ENCODE results near the gene PHF11.

The PHF11 gene

DNA sequence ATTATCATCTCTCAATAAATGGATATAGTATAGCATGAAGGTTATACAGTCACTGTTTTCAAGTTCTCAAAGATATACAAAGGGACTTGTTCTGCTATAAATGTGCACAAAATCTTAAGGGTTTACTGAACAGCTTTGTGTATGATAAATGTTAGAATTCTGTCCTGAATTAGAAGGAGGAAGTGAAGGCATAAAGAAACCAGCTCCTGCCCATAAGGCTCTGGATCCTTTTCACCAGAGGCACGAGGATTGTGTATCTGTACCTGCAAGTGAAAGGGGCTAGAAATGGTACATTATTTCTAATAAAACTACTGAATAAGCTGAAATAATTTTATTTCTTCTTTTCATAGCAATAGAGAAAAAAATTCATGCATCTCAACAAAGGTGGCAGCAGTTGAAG lies 32.4 kb downstream of the PHF11 start:
- TF ChIP-seq CTCF (IDR thresholded peaks at IDR 0.05; ENCODE audit: control insufficient read depth, insufficient read depth, low read depth, low read length, missing control alignments), result no peak
- DNase-seq (ENCODE audit: low read depth), result no peak
- no peak overlapping the region for H3K4me3 ChIP-seq (ENCODE audit: control insufficient read depth, low read depth, low read length)

GRCh38 chr13:49530457-49530856 lies 34.7 kb downstream of the PHF11 start:
- DNase-seq (ENCODE audit: low read depth), result no peak
- no peak for TF ChIP-seq CTCF (IDR thresholded peaks at IDR 0.05; ENCODE audit: control insufficient read depth, insufficient read depth, low read depth, low read length, missing control alignments)
- no peak overlapping the region for H3K4me3 ChIP-seq (ENCODE audit: control insufficient read depth, low read depth, low read length)

DNA sequence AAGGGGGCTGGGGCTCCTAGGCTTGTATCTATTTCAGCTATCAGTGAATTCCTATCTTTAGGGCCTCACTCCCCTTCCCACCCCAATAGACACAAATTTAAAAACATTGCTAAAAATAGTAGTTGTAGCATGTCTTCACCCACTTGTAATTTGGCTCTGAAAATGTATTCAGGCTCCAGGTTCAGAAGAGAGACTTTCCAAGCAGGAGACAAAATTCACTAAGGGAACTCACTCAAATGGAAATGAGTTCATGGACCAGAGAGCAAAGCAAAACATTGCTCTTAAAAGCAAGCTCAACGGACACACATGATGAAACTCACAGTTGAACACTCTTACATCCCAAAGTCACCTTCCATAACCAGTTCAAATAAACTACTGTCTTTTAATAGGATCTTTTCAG lies 36.8 kb downstream of the PHF11 start:
- no peak overlapping the region for H3K4me3 ChIP-seq (ENCODE audit: control insufficient read depth, low read depth, low read length)

GRCh38 chr13:49533011-49533410 lies 37.3 kb downstream of the PHF11 start:
- no peak for TF ChIP-seq CTCF (IDR thresholded peaks at IDR 0.05; ENCODE audit: control insufficient read depth, insufficient read depth, low read depth, low read length, missing control alignments)
- no peak for DNase-seq (ENCODE audit: low read depth)

More for the DNA sequence above, 36.8 kb downstream of the PHF11 start:
- DNase-seq (ENCODE audit: low read depth), result no peak
- no peak for TF ChIP-seq CTCF (IDR thresholded peaks at IDR 0.05; ENCODE audit: control insufficient read depth, insufficient read depth, low read depth, low read length, missing control alignments)

GRCh38 chr13:49533591-49534269 lies 38.0 kb downstream of the PHF11 start:
- TF ChIP-seq CTCF (IDR thresholded peaks at IDR 0.05; ENCODE audit: control insufficient read depth, insufficient read depth, low read depth, low read length, missing control alignments), result no peak
- DNase-seq (ENCODE audit: low read depth), result no peak
- H3K4me3 ChIP-seq (ENCODE audit: control insufficient read depth, low read depth, low read length), result no peak overlapping the region

More at GRCh38 chr13:49533011-49533410, 37.3 kb downstream of the PHF11 start:
- no peak overlapping the region for H3K4me3 ChIP-seq (ENCODE audit: control insufficient read depth, low read depth, low read length)

DNA sequence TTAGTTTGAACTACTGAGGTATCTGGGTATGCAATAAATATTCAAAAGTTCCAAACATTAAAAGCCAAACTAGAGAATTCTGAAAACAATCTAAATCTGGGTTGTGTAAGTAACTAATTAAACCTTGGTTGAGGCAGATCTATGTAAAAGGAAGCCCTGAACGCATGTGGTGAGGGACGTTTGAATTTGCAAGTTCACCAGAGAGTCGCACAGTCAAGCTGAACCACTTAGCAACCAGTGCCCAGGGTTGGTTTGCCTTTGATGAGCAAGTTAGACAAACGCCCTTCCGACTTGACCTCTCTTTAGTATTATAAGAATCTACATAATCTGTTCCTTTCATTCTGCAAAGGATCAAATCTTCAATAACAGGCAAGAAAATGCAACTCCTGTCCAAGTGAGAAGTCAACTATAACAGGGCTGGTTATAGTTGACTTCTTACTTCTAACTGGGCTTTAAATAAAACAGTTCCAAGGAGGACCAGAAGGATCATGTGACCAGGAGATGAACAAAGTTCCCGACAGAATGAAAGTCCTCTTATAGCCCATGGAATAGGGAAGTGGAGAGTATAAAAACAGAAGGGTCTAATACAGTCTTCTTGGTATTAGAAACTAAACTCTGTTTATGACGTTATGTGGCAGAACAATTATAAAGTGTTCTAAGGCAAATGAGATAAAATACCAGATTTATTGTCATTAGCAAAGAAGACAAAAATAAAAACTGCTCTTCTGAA lies 40.6 kb downstream of the PHF11 start:
- no peak overlapping the region for H3K4me3 ChIP-seq (ENCODE audit: control insufficient read depth, low read depth, low read length)
- TF ChIP-seq CTCF (IDR thresholded peaks at IDR 0.05; ENCODE audit: control insufficient read depth, insufficient read depth, low read depth, low read length, missing control alignments), result no peak
- DNase-seq (ENCODE audit: low read depth), result no peak
